ENCODE data around the gene TTYH2.

Gene TTYH2

GRCh38 chr17:74235911-74236371 lies 22.6 kb downstream of the TTYH2 start:
- DNase-seq (ENCODE audit: low spot score), result no peak

- DNase-seq (ENCODE audit: low spot score), result no peak
Observed at GRCh38 chr17:74237321-74237720, 23.9 kb downstream of the TTYH2 start.

GRCh38 chr17:74239172-74239571 lies 25.8 kb downstream of the TTYH2 start:
- no peak for DNase-seq (ENCODE audit: low spot score)

- DNase-seq (ENCODE audit: low spot score), result no peak
Observed at GRCh38 chr17:74240618-74241205, 27.3 kb downstream of the TTYH2 start.

GRCh38 chr17:74241431-74241830 lies 28.1 kb downstream of the TTYH2 start:
- no peak for DNase-seq (ENCODE audit: low spot score)

GRCh38 chr17:74241847-74242246 lies 28.5 kb downstream of the TTYH2 start:
- DNase-seq (ENCODE audit: low spot score), result no peak

- no peak for DNase-seq (ENCODE audit: low spot score)
Observed at GRCh38 chr17:74243013-74243755, 29.8 kb downstream of the TTYH2 start.

GRCh38 chr17:74244128-74244527 lies 30.8 kb downstream of the TTYH2 start:
- no peak for DNase-seq (ENCODE audit: low spot score)

GRCh38 chr17:74244548-74244947 lies 31.2 kb downstream of the TTYH2 start:
- DNase-seq (ENCODE audit: low spot score), result no peak

- no peak for DNase-seq (ENCODE audit: low spot score)
Observed at GRCh38 chr17:74245145-74245831, 31.9 kb downstream of the TTYH2 start.

- no peak for DNase-seq (ENCODE audit: low spot score)
Observed at GRCh38 chr17:74245871-74246270, 32.5 kb downstream of the TTYH2 start.

GRCh38 chr17:74249590-74250270 lies 36.4 kb downstream of the TTYH2 start:
- no peak for DNase-seq (ENCODE audit: low spot score)

- no peak for DNase-seq (ENCODE audit: low spot score)
Observed at GRCh38 chr17:74250324-74250995, 37.1 kb downstream of the TTYH2 start.

- no peak for DNase-seq (ENCODE audit: low spot score)
Observed at GRCh38 chr17:74251051-74251450, 37.7 kb downstream of the TTYH2 start.

GRCh38 chr17:74251569-74251968 lies 38.2 kb downstream of the TTYH2 start:
- DNase-seq (ENCODE audit: low spot score), result no peak

- DNase-seq (ENCODE audit: low spot score), result no peak
Observed at GRCh38 chr17:74252211-74252610, 38.8 kb downstream of the TTYH2 start.

GRCh38 chr17:74253036-74253435 lies 39.7 kb downstream of the TTYH2 start:
- no peak for DNase-seq (ENCODE audit: low spot score)

GRCh38 chr17:74257311-74257710 lies 43.9 kb downstream of the TTYH2 start:
- no peak for DNase-seq (ENCODE audit: low spot score)

- no peak for DNase-seq (ENCODE audit: low spot score)
Observed at GRCh38 chr17:74259667-74260524, 46.5 kb downstream of the TTYH2 start.

- DNase-seq (ENCODE audit: low spot score), result no peak
Observed at GRCh38 chr17:74260525-74260850, 47.1 kb downstream of the TTYH2 start.

GRCh38 chr17:74262601-74263000 lies 49.2 kb downstream of the TTYH2 start:
- no peak for DNase-seq (ENCODE audit: low spot score)
